Measurements from ENCODE around the gene CROCC2. TPM values are rescaled to one million over a fixed set of nuclear protein-coding genes. Genes with fewer than 3 reads are reported as not detected.
A peak's percentile ranks its signal among the peaks of the same experiment; 100 is the strongest.

CROCC2 gene
- polyA plus RNA-seq, 1 experiment = not detected

GRCh38 chr2:240986787-240987411 is 80.8 kb downstream of the CROCC2 start:
- Histone ChIP-seq H3K9me3 (ENCODE audit: control insufficient read depth, insufficient read depth, low read length) (peaks cover 26% of the 10 kb centered on the region), H3K27me3 (ENCODE audit: control insufficient read depth, insufficient read depth, low read length) (peaks cover 6% of the 10 kb centered on the region), H3K27ac (ENCODE audit: low read depth, low read length) (peak overlapping the region; percentile 39), H3K4me3 (ENCODE audit: low read depth, low read length) (no peak overlapping the region)
- POLR2A ChIA-PET = interaction anchor here (0.7 kb wide), 1 partner anchor 60 kb away, joined by 3 read pairs; no protein-coding TSS in a partner anchor
- CTCF ChIA-PET = interaction anchor here (1.3 kb wide), 1 partner anchor 72 kb away, joined by 5 read pairs; no protein-coding TSS in a partner anchor
- peak; percentile 20 for DNase-seq (ENCODE audit: low read depth, low spot score)
- TF ChIP-seq CTCF (IDR thresholded peaks at IDR 0.05; ENCODE audit: low read depth, low read length) = no peak

DNA sequence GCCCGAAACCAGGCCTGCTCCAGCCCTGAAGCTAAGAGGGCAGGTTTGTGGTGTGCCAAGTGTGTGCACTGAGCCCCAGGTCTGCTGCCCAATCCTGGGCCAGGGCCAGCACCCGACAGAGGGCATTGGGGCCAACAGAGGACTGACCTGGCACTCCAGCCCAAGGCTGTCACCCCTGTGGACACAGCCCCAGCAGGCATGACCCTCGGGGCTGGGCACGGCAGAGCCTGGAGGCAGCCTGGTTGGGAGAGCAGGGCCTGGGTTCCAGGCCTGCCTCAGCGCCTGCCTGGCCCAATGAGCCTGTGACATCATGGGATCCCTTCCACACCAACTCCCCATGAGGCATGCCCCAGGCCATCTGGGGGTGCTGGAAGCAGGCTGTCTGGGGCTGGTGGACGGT is 81.5 kb downstream of the CROCC2 start:
- no peak for DNase-seq (ENCODE audit: low read depth, low spot score)
- Histone ChIP-seq H3K4me3 (ENCODE audit: low read depth, low read length) (no peak overlapping the region), H3K27me3 (ENCODE audit: control insufficient read depth, insufficient read depth, low read length) (peaks cover 6% of the 10 kb centered on the region), H3K9me3 (ENCODE audit: control insufficient read depth, insufficient read depth, low read length) (peaks cover 26% of the 10 kb centered on the region), H3K27ac (ENCODE audit: low read depth, low read length) (no peak overlapping the region)
- no peak for TF ChIP-seq CTCF (IDR thresholded peaks at IDR 0.05; ENCODE audit: low read depth, low read length)
- CTCF ChIA-PET = interaction anchor here (1.3 to 1.4 kb wide), 2 partner anchors 73 to 147 kb away, joined by 3 to 5 read pairs; no protein-coding TSS in a partner anchor
- POLR2A ChIA-PET = no interaction called here

- Histone ChIP-seq H3K9me3 (ENCODE audit: control insufficient read depth, insufficient read depth, low read length) (peaks cover 26% of the 10 kb centered on the region), H3K27me3 (ENCODE audit: control insufficient read depth, insufficient read depth, low read length) (peaks cover 3% of the 10 kb centered on the region), H3K4me3 (ENCODE audit: low read depth, low read length) (no peak overlapping the region), H3K27ac (ENCODE audit: low read depth, low read length) (no peak overlapping the region)
- no peak for TF ChIP-seq CTCF (IDR thresholded peaks at IDR 0.05; ENCODE audit: low read depth, low read length)
- ChIA-PET CTCF (interaction anchor here (1.3 to 1.4 kb wide), 2 partner anchors 73 to 147 kb away, joined by 3 to 5 read pairs; no protein-coding TSS in a partner anchor), POLR2A (no interaction called here)
- no peak for DNase-seq (ENCODE audit: low read depth, low spot score)
Measured at GRCh38 chr2:240988146-240988545, 82.0 kb downstream of the CROCC2 start.

DNA sequence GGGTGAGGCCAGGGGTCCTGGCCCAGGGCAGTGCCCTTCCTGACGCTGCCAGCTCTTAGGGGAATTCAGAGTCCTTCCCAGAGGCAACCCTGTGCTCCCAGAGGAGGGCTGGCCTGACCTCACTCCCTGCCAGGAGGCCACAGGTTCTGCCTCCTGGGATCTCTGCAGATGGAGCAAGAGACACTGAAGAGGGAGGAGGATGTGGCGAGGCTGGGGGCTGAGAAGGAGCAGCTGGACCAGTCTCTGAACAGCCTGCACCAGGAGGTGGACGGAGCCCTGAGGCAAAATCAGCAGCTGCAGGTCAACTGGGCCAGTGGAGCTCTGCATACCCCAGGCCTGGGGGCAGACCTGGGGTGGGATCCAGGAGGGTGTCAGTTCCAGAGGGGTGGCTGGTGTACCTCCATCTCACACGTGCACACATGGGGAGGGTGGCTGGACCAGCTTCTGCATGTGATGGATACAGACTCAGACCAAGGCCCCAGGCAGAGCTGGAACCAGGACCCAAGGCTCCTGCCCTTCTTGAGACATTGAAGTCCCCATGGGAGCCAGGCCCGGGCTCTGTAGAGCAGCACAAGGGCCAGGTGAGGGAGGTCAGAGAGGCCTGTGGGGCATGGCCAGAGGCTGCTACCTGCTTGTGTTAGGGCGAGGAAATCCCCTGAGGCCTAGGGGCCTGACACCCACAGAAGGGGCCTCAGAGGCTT is 82.6 kb downstream of the CROCC2 start:
- no peak for DNase-seq (ENCODE audit: low read depth, low spot score)
- CTCF ChIA-PET = interaction anchor here (1.0 to 1.4 kb wide), 2 partner anchors 74 to 148 kb away, joined by 3 read pairs; no protein-coding TSS in a partner anchor
- POLR2A ChIA-PET = no interaction called here
- Histone ChIP-seq H3K9me3 (ENCODE audit: control insufficient read depth, insufficient read depth, low read length) (peaks cover 26% of the 10 kb centered on the region), H3K27ac (ENCODE audit: low read depth, low read length) (no peak overlapping the region), H3K4me3 (ENCODE audit: low read depth, low read length) (no peak overlapping the region), H3K27me3 (ENCODE audit: control insufficient read depth, insufficient read depth, low read length) (peaks cover 2% of the 10 kb centered on the region)
- TF ChIP-seq CTCF (IDR thresholded peaks at IDR 0.05; ENCODE audit: low read depth, low read length) = no peak

All from AG04450 (cell line).